Measurements from ENCODE around the gene RABAC1.

- no peak for TF ChIP-seq CTCF (IDR thresholded peaks at IDR 0.05; ENCODE audit: low read depth, low read length, poor library complexity, severe bottlenecking)
- TF ChIP-seq EZH2phosphoT487 (IDR thresholded peaks at IDR 0.05; ENCODE audit: borderline replicate concordance, low read length): no peak
These were observed 12.2 kb upstream of the RABAC1 start for GRCh38 chr19:41971363-41971762.

Data from DOHH2 (cell line).